ENCODE measurements around the gene KIN. TPM values are rescaled to one million over a fixed set of nuclear protein-coding genes. Genes with fewer than 3 reads are reported as not detected.

Gene KIN
- total RNA-seq, 1 experiment from 2014 or later: 27.9 TPM

- Histone ChIP-seq H3K4me1 (peaks cover 4% of the 10 kb centered on the region; the same call in 1 of the 2 replicates), H3K36me3 (ENCODE audit: control insufficient read depth, insufficient read depth, low read length) (0 out of 2 replicates have a peak, but pooled peaks cover 1% of the 10 kb centered on the region), H3K4me3 (ENCODE audit: low read depth, low read length) (no peak overlapping the region), H3K27me3 (replicated peaks; ENCODE audit: control insufficient read depth, insufficient read depth, low read length) (no peaks in the 10 kb centered on the region), H3K9me3 (no peaks in the 10 kb centered on the region)
- H3K36me3 Mint-ChIP-seq (ENCODE audit: insufficient read depth, unreplicated experiment): peaks cover 35% of the 10 kb centered on the region
- ChIA-PET CTCF (no interaction called here), POLR2A (no interaction called here)
- H3K4me3 Mint-ChIP-seq (ENCODE audit: unreplicated experiment): no peak overlapping the region
- no peak overlapping the region for H3K27ac Mint-ChIP-seq (ENCODE audit: unreplicated experiment)
- BruUV-seq (replicated peaks): no TSS peak
- no peaks in the 10 kb centered on the region for H3K9me3 Mint-ChIP-seq (ENCODE audit: unreplicated experiment)
- no peak for DNase-seq
- H3K27me3 Mint-ChIP-seq (ENCODE audit: insufficient read depth, unreplicated experiment): no peaks in the 10 kb centered on the region
- intact Hi-C loops (cut with micrococcal nuclease; ENCODE audit: unreplicated experiment): no loop called here
- no peak for TF ChIP-seq CTCF (IDR thresholded peaks at IDR 0.05; ENCODE audit: insufficient read depth in 1 of 2, low read depth in 1 of 2, low read length in 1 of 2, severe bottlenecking in 1 of 2, unreplicated experiment in 1 of 2)
- H3K4me1 Mint-ChIP-seq (ENCODE audit: low read depth, unreplicated experiment): peaks cover 6% of the 10 kb centered on the region
Observed at GRCh38 chr10:7811000-7811399, 23.2 kb upstream of the KIN start.

GRCh38 chr10:7810443-7810842, 22.6 kb upstream of the KIN start:
- ChIA-PET POLR2A (no interaction called here), CTCF (interaction anchor here (2.3 kb wide), 1 partner anchor 8 kb away, joined by 6 read pairs; the partner anchor contains the start of gene TAF3)
- TF ChIP-seq CTCF (IDR thresholded peaks at IDR 0.05; ENCODE audit: insufficient read depth in 1 of 2, low read depth in 1 of 2, low read length in 1 of 2, severe bottlenecking in 1 of 2, unreplicated experiment in 1 of 2): no peak
- Histone ChIP-seq H3K36me3 (ENCODE audit: control insufficient read depth, insufficient read depth, low read length) (0 out of 2 replicates have a peak, but pooled peaks cover 1% of the 10 kb centered on the region), H3K4me1 (peaks cover 4% of the 10 kb centered on the region; the same call in 1 of the 2 replicates), H3K4me3 (ENCODE audit: low read depth, low read length) (no peak overlapping the region), H3K9me3 (no peaks in the 10 kb centered on the region), H3K27me3 (replicated peaks; ENCODE audit: control insufficient read depth, insufficient read depth, low read length) (no peaks in the 10 kb centered on the region)
- intact Hi-C loops (cut with micrococcal nuclease; ENCODE audit: unreplicated experiment): no loop called here
- Mint-ChIP-seq H3K4me3 (ENCODE audit: unreplicated experiment) (no peak overlapping the region), H3K27me3 (ENCODE audit: insufficient read depth, unreplicated experiment) (no peaks in the 10 kb centered on the region), H3K36me3 (ENCODE audit: insufficient read depth, unreplicated experiment) (peaks cover 41% of the 10 kb centered on the region), H3K27ac (ENCODE audit: unreplicated experiment) (no peak overlapping the region), H3K9me3 (ENCODE audit: unreplicated experiment) (no peaks in the 10 kb centered on the region), H3K4me1 (ENCODE audit: low read depth, unreplicated experiment) (peaks cover 6% of the 10 kb centered on the region)
- BruUV-seq (replicated peaks): no TSS peak
- DNase-seq: no peak

GRCh38 chr10:7808686-7809267, 21.0 kb upstream of the KIN start:
- POLR2A ChIA-PET: interaction anchor here (1.4 kb wide), 2 partner anchors 9 to 21 kb away, joined by 4 to 8 read pairs; partner anchors contain the start of genes ATP5F1C, KIN and TAF3
- Histone ChIP-seq H3K4me3 (ENCODE audit: low read depth, low read length) (no peak overlapping the region), H3K36me3 (ENCODE audit: control insufficient read depth, insufficient read depth, low read length) (peaks cover 8% of the 10 kb centered on the region), H3K9me3 (no peaks in the 10 kb centered on the region), H3K4me1 (no peaks in the 10 kb centered on the region), H3K27me3 (replicated peaks; ENCODE audit: control insufficient read depth, insufficient read depth, low read length) (no peaks in the 10 kb centered on the region)
- peaks cover 57% of the 10 kb centered on the region for H3K36me3 Mint-ChIP-seq (ENCODE audit: insufficient read depth, unreplicated experiment)
- CTCF ChIA-PET: interaction anchor here (1.6 to 2.3 kb wide), 2 partner anchors 10 to 283 kb away, joined by 6 to 9 read pairs; partner anchors contain the start of gene TAF3
- peaks cover 6% of the 10 kb centered on the region for H3K4me1 Mint-ChIP-seq (ENCODE audit: low read depth, unreplicated experiment)
- H3K27ac Mint-ChIP-seq (ENCODE audit: unreplicated experiment): no peak overlapping the region
- H3K4me3 Mint-ChIP-seq (ENCODE audit: unreplicated experiment): no peak overlapping the region
- H3K9me3 Mint-ChIP-seq (ENCODE audit: unreplicated experiment): no peaks in the 10 kb centered on the region
- intact Hi-C loops (cut with micrococcal nuclease; ENCODE audit: unreplicated experiment): no loop called here
- no peak for TF ChIP-seq CTCF (IDR thresholded peaks at IDR 0.05; ENCODE audit: insufficient read depth in 1 of 2, low read depth in 1 of 2, low read length in 1 of 2, severe bottlenecking in 1 of 2, unreplicated experiment in 1 of 2)
- no peak for DNase-seq
- no TSS peak for BruUV-seq (replicated peaks)
- H3K27me3 Mint-ChIP-seq (ENCODE audit: insufficient read depth, unreplicated experiment): no peaks in the 10 kb centered on the region

Data from Caco-2 (cell line).